ENCODE data around the gene PRSS21. TPM values are rescaled to one million over a fixed set of nuclear protein-coding genes. Genes with fewer than 3 reads are reported as not detected.

PRSS21 gene
- total RNA-seq, 1 donor from 2014 or later, result 4.5 TPM

DNA sequence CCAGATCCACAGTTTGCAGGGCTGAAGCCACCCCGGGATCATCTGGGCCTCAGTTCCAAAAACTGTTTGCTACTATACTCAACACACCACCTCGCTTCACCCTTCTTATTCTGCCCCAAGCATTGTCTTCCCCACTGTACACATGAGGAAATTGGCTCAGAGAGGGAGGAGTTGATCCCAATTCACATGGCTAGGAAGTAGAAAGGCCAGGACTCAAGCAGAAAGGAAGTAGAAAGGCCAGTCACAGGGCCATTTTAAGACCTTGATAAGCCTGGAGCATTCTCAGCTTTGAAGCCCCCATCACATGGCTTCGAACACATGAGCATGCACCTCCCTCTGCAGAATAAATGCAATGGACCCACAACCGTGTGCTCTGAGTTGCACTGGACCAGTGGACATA, 48.6 kb downstream of the PRSS21 start:
- Histone ChIP-seq H3K36me3 (ENCODE audit: control insufficient read depth, insufficient read depth, low read length) (no peaks in the 10 kb centered on the region), H3K4me3 (ENCODE audit: low read depth, low read length) (no peak overlapping the region), H3K27me3 (ENCODE audit: control insufficient read depth, insufficient read depth, low read length) (no peaks in the 10 kb centered on the region)
- DNase-seq (ENCODE audit: low read depth) (no peak), FAIRE-seq (no peak)
- TF ChIP-seq, protein P1, sequence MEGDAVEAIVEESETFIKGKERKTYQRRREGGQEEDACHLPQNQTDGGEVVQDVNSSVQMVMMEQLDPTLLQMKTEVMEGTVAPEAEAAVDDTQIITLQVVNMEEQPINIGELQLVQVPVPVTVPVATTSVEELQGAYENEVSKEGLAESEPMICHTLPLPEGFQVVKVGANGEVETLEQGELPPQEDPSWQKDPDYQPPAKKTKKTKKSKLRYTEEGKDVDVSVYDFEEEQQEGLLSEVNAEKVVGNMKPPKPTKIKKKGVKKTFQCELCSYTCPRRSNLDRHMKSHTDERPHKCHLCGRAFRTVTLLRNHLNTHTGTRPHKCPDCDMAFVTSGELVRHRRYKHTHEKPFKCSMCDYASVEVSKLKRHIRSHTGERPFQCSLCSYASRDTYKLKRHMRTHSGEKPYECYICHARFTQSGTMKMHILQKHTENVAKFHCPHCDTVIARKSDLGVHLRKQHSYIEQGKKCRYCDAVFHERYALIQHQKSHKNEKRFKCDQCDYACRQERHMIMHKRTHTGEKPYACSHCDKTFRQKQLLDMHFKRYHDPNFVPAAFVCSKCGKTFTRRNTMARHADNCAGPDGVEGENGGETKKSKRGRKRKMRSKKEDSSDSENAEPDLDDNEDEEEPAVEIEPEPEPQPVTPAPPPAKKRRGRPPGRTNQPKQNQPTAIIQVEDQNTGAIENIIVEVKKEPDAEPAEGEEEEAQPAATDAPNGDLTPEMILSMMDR (IDR thresholded peaks at IDR 0.05; ENCODE audit: insufficient read depth, low read length, severe bottlenecking), result no peak

DNA sequence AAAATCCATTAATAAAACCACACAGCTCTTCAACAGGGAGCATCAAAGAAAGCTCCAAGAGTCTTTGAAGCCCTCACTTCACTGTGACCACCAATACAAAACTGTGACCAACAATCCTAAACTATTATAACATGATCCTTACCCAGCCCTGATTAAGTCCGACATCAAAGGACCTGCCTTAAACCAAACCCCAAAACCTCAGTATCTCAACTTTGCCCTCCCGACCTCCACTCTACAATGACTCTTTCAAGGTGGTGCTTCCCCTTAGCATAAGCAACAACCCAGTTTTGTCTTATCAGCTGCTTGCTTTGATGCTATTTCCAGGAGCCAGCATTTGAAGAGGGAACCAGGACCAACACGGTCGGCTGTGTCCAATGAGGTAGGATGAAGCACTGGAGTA, 49.4 kb downstream of the PRSS21 start:
- FAIRE-seq, result no peak
- TF ChIP-seq, protein P1 (IDR thresholded peaks at IDR 0.05; ENCODE audit: insufficient read depth, low read length, severe bottlenecking), result no peak
- H3K4me3 ChIP-seq (ENCODE audit: low read depth, low read length), result no peak overlapping the region
- no peak for DNase-seq (ENCODE audit: low read depth)
- H3K36me3 ChIP-seq (ENCODE audit: control insufficient read depth, insufficient read depth, low read length), result no peaks in the 10 kb centered on the region
- H3K27me3 ChIP-seq (ENCODE audit: control insufficient read depth, insufficient read depth, low read length), result no peaks in the 10 kb centered on the region

DNA sequence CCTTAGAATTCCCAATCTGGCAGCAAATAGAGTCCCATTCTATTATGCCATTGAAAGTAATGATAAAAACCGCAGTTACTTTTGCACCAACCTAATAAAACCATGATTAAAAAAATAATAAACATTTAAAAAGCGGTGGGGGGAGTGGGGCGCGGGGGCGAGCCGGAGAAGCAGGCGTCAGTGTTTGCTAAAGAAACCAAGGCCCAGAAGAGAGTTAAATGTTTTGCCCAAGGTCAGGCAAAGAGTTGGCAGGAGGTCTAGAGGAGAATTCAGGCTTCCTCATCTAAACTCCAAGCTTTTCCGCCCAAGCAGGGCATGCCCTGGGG, 50.6 kb downstream of the PRSS21 start:
- Histone ChIP-seq H3K4me3 (ENCODE audit: low read depth, low read length) (peak overlapping the region; percentile 44), H3K27me3 (ENCODE audit: control insufficient read depth, insufficient read depth, low read length) (no peaks in the 10 kb centered on the region), H3K36me3 (ENCODE audit: control insufficient read depth, insufficient read depth, low read length) (no peaks in the 10 kb centered on the region)
- DNase-seq (ENCODE audit: low read depth), result no peak
- FAIRE-seq, result no peak
- TF ChIP-seq, protein P1 (IDR thresholded peaks at IDR 0.05; ENCODE audit: insufficient read depth, low read length, severe bottlenecking), result no peak

DNA sequence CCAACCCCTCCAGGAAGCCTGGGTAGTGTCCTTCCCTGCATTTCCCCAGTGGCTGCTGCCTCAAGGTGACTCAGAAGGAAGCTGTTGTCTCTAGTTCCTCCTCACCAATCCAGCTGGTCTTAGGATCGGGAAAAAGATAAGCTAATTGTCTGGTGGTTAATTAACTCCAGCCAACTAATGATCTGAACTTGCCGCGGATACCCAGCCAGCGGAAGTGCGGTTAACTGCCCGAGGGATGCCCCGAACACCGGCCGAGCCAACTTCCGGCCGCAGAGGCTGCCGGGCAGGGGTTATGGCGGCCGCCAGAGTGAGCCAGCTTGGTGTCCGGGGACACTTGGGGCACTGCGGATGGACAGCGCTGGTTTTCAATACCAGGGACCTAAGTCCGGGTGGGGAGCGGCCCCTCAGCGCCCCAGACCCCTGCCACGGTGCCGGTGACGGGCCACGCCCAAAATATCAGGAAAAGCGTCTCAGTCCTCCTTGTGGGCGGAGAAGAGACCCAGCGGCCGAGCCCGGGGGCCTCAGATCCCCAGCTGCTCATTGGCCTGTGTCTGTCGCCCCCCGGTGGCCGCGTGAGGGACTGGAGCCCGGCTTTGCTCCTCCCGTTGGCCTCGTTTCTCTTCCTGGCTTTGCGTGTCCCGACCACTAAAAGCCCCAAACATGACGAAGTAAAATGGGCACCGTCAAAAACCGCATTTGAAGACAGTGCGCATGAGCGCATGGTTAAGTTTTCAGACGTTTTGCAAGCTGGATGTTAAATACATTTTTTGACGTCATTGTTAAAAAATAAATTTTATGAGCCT, 51.2 kb downstream of the PRSS21 start:
- Histone ChIP-seq H3K4me3 (ENCODE audit: low read depth, low read length) (peak overlapping the region; percentile 44), H3K27me3 (ENCODE audit: control insufficient read depth, insufficient read depth, low read length) (no peaks in the 10 kb centered on the region), H3K36me3 (ENCODE audit: control insufficient read depth, insufficient read depth, low read length) (no peaks in the 10 kb centered on the region)
- no peak for FAIRE-seq
- peak; percentile 70 for DNase-seq (ENCODE audit: low read depth)
- TF ChIP-seq, protein P1 (IDR thresholded peaks at IDR 0.05; ENCODE audit: insufficient read depth, low read length, severe bottlenecking), result peak; percentile 98

Other genes with a start within 250 kb of the PRSS21 start
- 28.4 and 46.1 TPM in 2 replicates for gene KCTD5, start 134.7 kb upstream of the PRSS21 start, total RNA-seq
- 1.3 and 4.5 TPM in 2 replicates for gene PRSS27, start 97.0 kb upstream of the PRSS21 start, total RNA-seq
- 30.5 and 41.5 TPM in 2 replicates for gene SRRM2, start 64.6 kb upstream of the PRSS21 start, total RNA-seq
- 468 and 946 TPM in 2 replicates for gene ELOB, start 40.0 kb upstream of the PRSS21 start, total RNA-seq
- gene PRSS33, start 29.7 kb upstream of the PRSS21 start, total RNA-seq, result not detected in 2 replicates
- gene PRSS41, start 18.8 kb upstream of the PRSS21 start, total RNA-seq, result not detected in 2 replicates
- gene ZG16B, start 13.1 kb downstream of the PRSS21 start, total RNA-seq, result 0.53 and 0.90 TPM in 2 replicates
- 9.2 and 16.9 TPM in 2 replicates for gene PRSS22, start 40.9 kb downstream of the PRSS21 start, total RNA-seq
- gene FLYWCH2, start 66.0 kb downstream of the PRSS21 start, total RNA-seq, result 63.7 and 76.0 TPM in 2 replicates
- 41.9 and 96.5 TPM in 2 replicates for gene FLYWCH1, start 94.7 kb downstream of the PRSS21 start, total RNA-seq
- gene KREMEN2, start 147.0 kb downstream of the PRSS21 start, total RNA-seq, result 1.1 and 1.2 TPM in 2 replicates
- gene PAQR4, start 152.1 kb downstream of the PRSS21 start, total RNA-seq, result 5.3 and 5.5 TPM in 2 replicates
- gene PKMYT1, start 163.2 kb downstream of the PRSS21 start, total RNA-seq, result 0.26 and 0.51 TPM in 2 replicates
- under 0.01 and 0.13 TPM in 2 replicates for gene CLDN9, start 195.7 kb downstream of the PRSS21 start, total RNA-seq
- not detected in 2 replicates for gene CLDN6, start 200.9 kb downstream of the PRSS21 start, total RNA-seq
- gene TNFRSF12A, start 203.1 kb downstream of the PRSS21 start, total RNA-seq, result 440 and 686 TPM in 2 replicates
- 1.1 and 5.6 TPM in 2 replicates for gene HCFC1R1, start 206.7 kb downstream of the PRSS21 start, total RNA-seq
- gene THOC6, start 206.8 kb downstream of the PRSS21 start, total RNA-seq, result 23.7 and 28.4 TPM in 2 replicates
- 24.5 and 56.1 TPM in 2 replicates for gene BICDL2, start 219.7 kb downstream of the PRSS21 start, total RNA-seq
- gene MMP25, start 229.3 kb downstream of the PRSS21 start, total RNA-seq, result under 0.01 and 0.13 TPM in 2 replicates
- gene IL32, start 248.4 kb downstream of the PRSS21 start, total RNA-seq, result 0.53 and 2.8 TPM in 2 replicates